ENCODE results near the gene FBXW11.
"Not testable (repeated sequence)": the region's sequence is repeated elsewhere in the genome, so short reads cannot be mapped to it uniquely, and the experiment has no call there.

The FBXW11 gene

GRCh38 chr5:171906703-171907590 lies 99.5 kb downstream of the FBXW11 start:
- DNase-seq: no peak

GRCh38 chr5:171906066-171906570 lies 100.3 kb downstream of the FBXW11 start:
- no peak for DNase-seq

GRCh38 chr5:171904886-171905285 lies 101.6 kb downstream of the FBXW11 start:
- DNase-seq: no peak

DNA sequence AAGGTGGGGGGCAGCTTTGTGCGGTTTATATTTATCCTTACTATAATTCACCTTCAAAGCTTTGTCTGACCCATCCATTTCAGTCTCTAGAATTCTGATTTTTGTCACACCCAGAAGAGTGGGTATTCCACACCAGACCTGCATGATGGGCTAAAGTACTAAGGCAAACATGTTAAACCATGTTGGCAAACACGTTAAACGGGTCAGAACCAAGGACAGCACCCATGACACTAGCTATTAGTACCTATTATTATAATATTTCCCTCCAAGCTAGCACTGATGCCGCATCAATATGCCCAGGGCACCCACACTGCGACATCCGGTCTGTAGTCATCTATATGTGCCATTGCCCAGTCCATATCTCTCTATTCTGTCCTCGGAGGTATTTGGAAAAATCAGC lies 104.7 kb downstream of the FBXW11 start:
- no peak for DNase-seq

- DNase-seq: no peak
Measured at GRCh38 chr5:171899792-171900191, 106.6 kb downstream of the FBXW11 start.

- DNase-seq: no peak
Measured at GRCh38 chr5:171898879-171899278, 107.6 kb downstream of the FBXW11 start.

DNA sequence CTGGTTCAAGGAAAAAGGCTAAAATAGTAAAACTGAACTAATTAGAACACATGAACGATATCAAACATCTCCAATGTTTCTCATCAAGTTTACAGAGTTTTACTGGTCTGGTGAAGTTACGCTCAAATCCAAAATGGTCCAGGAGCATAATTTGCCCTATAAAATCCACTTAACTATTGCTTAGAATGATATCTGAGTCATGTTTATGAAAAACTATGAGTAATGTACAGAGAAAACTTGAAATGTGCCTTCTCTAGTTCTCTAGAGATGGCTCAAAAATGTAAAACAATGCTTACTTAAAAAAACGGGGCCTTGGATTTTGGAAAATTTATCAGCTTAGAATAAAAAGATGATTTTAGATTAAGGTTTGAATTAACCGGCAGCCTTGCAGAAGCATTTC lies 108.1 kb downstream of the FBXW11 start:
- no peak for DNase-seq

DNA sequence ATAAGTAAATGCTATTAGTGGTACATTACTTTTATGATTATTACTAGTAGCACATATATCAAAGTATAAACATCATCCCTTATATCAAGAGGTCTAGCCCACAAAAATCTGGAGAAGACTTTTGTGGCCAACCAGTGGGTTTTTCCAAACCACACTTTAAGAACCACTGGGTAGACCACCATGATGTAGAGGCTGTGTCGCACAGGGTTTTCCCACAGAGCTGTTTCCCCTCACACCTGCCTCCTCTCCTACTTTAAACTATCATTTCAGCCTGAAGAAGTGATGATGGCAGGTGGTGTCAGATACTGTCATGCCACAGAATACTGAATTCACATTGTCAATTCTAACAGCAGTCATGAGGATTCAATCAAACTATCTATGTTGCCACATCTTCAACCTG lies 109.2 kb downstream of the FBXW11 start:
- DNase-seq: no peak

- DNase-seq: no peak
Measured at GRCh38 chr5:171895081-171895480, 111.4 kb downstream of the FBXW11 start.

DNA sequence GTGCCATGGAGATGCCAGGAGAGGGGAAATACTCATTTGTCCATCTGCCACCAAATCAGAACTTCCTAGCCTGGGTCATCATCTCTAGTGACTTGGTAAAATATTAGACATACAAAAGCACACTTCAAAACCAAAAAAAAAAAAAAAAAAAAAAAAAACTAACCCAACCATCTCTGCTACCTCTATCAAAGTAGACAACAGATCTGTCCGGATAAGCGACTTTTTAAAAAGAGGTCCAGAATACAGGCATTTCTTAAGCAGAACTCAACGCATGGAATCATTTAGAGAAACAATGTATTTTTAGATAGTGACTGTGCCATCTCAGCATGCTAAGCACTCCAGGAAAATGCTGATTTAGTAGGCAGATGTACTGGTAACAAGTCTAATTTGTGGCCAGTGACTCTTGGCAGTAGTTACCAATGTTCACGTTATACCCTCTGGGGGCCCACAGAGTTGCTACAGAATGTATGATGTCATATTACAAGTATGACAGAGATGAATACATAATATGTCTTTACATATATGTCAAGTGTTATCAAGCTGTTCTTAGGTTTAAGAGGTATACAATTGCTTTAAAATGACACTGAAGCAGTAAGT lies 113.0 kb downstream of the FBXW11 start:
- no peak for DNase-seq

DNA sequence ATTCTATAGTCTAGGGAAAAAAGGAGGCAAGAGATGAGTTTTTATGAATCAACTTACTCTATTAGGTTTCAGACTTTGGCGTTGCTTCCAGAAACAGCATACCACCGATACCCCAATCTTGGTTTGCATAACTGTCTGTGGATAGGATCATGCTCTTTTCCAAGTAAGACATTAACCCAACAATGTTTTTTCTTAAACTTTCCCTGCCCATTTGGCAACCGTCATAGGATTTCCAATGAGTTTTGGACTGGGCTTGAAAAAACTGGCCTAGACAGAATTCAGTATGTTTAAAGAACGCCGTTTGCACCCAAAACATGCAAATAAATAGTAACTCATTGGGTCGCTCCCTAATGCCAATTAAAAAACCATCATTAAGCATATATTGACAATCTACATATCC lies 114.8 kb downstream of the FBXW11 start:
- no peak for DNase-seq

GRCh38 chr5:171891150-171891549 lies 115.3 kb downstream of the FBXW11 start:
- DNase-seq: no peak

DNA sequence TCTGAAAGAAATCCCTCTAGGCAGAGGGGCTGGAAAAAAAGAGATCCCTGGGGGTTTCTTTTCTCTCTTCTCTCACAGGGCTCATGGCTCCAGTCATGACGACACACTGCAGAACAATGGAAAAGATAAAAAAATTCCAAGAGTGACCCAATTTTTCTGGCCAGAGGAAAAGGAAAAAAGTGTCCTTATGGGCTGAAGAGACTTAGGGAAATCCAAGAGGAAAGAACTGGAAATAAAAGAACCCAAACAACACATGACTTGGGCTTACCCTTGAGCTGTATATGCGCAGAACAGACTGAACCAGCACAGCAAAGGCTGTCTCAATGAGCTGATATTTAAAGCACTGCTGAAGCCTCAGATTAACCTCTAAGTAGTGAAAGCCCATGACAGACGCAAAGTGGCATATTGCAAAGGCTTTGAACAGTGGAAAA lies 118.4 kb downstream of the FBXW11 start:
- no peak for DNase-seq

GRCh38 chr5:171886037-171886436 lies 120.4 kb downstream of the FBXW11 start:
- not testable (repeated sequence) for DNase-seq

GRCh38 chr5:171882118-171882517 lies 124.3 kb downstream of the FBXW11 start:
- DNase-seq: no peak

- no peak for DNase-seq
Measured at GRCh38 chr5:171874234-171874633, 132.2 kb downstream of the FBXW11 start.

DNA sequence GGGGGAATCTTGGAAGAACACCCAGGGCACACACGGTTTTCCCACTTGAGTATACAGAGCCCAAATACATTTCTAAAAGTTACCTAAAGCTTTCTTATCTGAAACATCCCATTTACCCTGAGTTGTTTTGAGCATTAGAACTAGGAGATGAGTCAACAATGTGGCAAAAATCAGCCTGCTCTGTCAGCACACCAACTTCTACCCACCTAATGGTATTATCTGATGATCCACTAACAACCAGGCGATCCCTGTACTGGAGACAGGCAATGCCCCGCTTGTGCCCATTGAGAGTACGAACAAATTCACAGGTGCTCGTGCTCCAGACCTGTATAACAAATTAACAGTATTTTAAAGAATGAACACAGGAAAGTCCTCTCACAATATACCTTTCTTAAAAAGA lies 133.8 kb downstream of the FBXW11 start:
- DNase-seq: no peak

DNA sequence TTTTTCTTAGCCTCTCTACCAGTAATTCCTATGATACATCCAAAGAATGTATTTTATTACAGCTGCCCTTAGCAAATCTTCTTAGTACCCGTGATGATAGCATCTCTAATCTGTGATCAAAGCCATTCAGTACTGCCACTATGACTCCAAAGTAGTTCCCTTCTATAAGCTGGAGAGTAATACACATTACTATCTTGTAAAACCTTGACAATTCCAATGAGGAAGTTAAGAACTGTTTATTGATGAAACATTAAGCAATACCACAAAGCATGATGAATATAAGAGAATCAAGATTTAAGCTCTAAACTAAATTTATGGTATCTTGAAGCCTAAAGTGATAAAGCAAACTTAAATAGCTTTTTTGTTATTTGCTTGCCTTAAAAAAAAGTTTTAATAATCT lies 134.7 kb downstream of the FBXW11 start:
- no peak for DNase-seq

DNA sequence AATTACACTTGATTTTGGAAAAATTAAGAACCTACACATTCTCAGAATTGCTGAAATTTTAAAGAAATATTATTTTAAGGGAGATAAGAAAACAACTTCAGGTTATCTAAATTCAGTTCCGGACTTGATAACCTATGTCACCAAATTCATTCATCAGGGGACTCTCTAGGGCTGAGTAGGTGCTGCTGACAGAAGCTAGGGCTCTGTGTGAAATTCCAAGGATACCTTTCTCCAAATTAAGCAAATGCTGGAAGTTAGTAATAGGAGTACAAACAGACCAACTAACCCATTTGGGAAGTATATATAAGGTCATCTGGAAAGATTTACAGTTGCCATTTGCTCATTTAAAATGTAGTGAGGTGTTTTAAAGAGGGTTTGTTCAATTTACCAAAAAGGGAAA lies 136.5 kb downstream of the FBXW11 start:
- DNase-seq: no peak

DNA sequence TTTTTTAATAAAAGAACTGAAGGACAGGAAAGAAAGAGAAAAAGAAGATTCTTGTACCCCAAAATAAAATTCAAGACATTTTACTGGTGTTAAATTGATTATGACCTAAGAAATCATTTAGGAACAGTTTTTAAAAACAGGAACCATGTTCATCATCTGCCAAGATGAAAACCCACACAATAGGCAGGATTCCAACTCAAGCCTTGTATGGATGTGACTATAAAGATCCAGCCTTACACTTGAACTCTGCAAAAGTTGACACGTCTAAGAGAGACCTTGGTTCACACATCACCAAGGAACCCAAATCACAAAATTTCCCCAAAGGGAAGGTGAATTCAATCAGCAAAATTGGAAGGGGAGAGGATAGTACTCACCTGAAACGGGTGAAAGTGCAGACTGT lies 138.2 kb downstream of the FBXW11 start:
- DNase-seq: no peak

DNA sequence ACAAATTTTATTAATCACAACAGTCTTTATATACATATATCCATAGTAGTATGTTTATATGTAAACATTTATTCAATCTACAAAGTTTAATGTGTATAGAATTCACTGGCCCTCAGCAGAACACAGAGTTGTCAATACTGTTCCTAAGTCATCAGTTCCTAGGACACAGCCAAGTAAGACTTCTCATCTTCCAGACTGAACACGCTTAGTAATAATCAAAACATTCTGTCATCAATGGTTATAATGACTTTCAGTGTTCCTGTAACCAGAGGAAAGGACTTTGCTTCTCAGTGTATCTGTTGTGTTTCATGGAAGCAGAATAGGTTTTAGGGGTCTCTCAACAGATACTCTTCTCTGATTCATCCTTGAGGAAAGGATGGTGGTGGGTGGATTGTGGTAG lies 138.7 kb downstream of the FBXW11 start:
- DNase-seq: no peak

GRCh38 chr5:171865471-171865870 lies 141.0 kb downstream of the FBXW11 start:
- no peak for DNase-seq

GRCh38 chr5:171863935-171864334 lies 142.5 kb downstream of the FBXW11 start:
- DNase-seq: no peak

DNA sequence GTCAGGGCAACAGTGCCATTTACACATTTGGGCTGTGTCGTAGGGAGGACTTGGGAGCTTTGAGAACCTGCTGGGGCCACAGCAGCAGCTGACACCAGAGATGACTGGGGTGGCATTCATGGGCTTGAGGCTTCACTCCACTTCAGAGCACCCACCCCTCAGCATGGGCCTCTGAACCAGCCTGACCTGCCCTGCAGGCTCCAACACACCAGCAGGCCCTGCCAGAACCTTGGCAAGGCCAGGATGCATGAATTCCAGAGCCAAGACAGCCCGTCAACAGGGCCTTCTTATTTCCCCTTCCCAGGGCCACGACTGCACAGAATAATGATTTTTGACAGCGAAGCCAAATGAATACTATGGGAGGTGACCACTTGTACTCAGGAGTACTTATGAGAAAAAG lies 143.8 kb downstream of the FBXW11 start:
- no peak for DNase-seq
